ENCODE data around the gene ARHGEF1. TPM values are rescaled to one million over a fixed set of nuclear protein-coding genes. Genes with fewer than 3 reads are reported as not detected.

The ARHGEF1 gene
- total RNA-seq, 1 donor from 2014 or later, result 73.1 TPM

- Mint-ChIP-seq H3K36me3 (ENCODE audit: low read depth, unreplicated experiment) (no peaks in the 10 kb centered on the region), H3K4me3 (ENCODE audit: unreplicated experiment) (no peak overlapping the region), H3K27ac (ENCODE audit: unreplicated experiment) (no peak overlapping the region), H3K4me1 (ENCODE audit: low read depth, unreplicated experiment) (no peaks in the 10 kb centered on the region), H3K9me3 (ENCODE audit: unreplicated experiment) (no peaks in the 10 kb centered on the region), H3K27me3 (ENCODE audit: low read depth, unreplicated experiment) (peaks cover 46% of the 10 kb centered on the region)
- Histone ChIP-seq H3K4me3 (ENCODE audit: insufficient read depth, low read depth, low read length) (no peak overlapping the region), H3K79me2 (ENCODE audit: insufficient read depth, low read length) (no peaks in the 10 kb centered on the region), H2AFZ (ENCODE audit: low read depth, low read length) (no peak overlapping the region), H4K20me1 (ENCODE audit: insufficient read depth, low read length) (no peaks in the 10 kb centered on the region), H3K4me1 (ENCODE audit: insufficient read depth, low read length) (no peaks in the 10 kb centered on the region), H3K9ac (ENCODE audit: low read length) (no peak overlapping the region), H3K9me3 (ENCODE audit: insufficient read depth, low read depth, low read length) (no peaks in the 10 kb centered on the region), H3K4me2 (ENCODE audit: low read length) (no peak overlapping the region), H3K36me3 (ENCODE audit: insufficient read depth, low read length) (no peaks in the 10 kb centered on the region), H3K27me3 (ENCODE audit: insufficient read depth, low read length) (peaks cover 20% of the 10 kb centered on the region), H3K27ac (ENCODE audit: low read depth, low read length) (no peak overlapping the region)
- DNase-seq (ENCODE audit: low read depth) (no peak), FAIRE-seq (no peak)
- TF ChIP-seq EZH2 (IDR thresholded peaks at IDR 0.05; ENCODE audit: insufficient read depth, low read length) (no peak), CTCF (IDR thresholded peaks at IDR 0.05; ENCODE audit: insufficient read depth, low read depth, low read length) (no peak)
Observed at GRCh38 chr19:41848666-41849065, 34.3 kb upstream of the ARHGEF1 start.

- Histone ChIP-seq H3K4me1 (ENCODE audit: insufficient read depth, low read length) (no peaks in the 10 kb centered on the region), H3K9ac (ENCODE audit: low read length) (no peak overlapping the region), H3K4me3 (ENCODE audit: insufficient read depth, low read depth, low read length) (no peak overlapping the region), H3K79me2 (ENCODE audit: insufficient read depth, low read length) (no peaks in the 10 kb centered on the region), H3K27ac (ENCODE audit: low read depth, low read length) (no peak overlapping the region), H3K4me2 (ENCODE audit: low read length) (no peak overlapping the region), H3K27me3 (ENCODE audit: insufficient read depth, low read length) (peaks cover 24% of the 10 kb centered on the region), H2AFZ (ENCODE audit: low read depth, low read length) (no peak overlapping the region), H3K9me3 (ENCODE audit: insufficient read depth, low read depth, low read length) (no peaks in the 10 kb centered on the region), H3K36me3 (ENCODE audit: insufficient read depth, low read length) (no peaks in the 10 kb centered on the region), H4K20me1 (ENCODE audit: insufficient read depth, low read length) (no peaks in the 10 kb centered on the region)
- Mint-ChIP-seq H3K27ac (ENCODE audit: unreplicated experiment) (no peak overlapping the region), H3K27me3 (ENCODE audit: low read depth, unreplicated experiment) (peaks cover 42% of the 10 kb centered on the region), H3K9me3 (ENCODE audit: unreplicated experiment) (no peaks in the 10 kb centered on the region), H3K36me3 (ENCODE audit: low read depth, unreplicated experiment) (no peaks in the 10 kb centered on the region), H3K4me1 (ENCODE audit: low read depth, unreplicated experiment) (no peaks in the 10 kb centered on the region), H3K4me3 (ENCODE audit: unreplicated experiment) (no peak overlapping the region)
- TF ChIP-seq EZH2 (IDR thresholded peaks at IDR 0.05; ENCODE audit: insufficient read depth, low read length), result no peak
- TF ChIP-seq CTCF (IDR thresholded peaks at IDR 0.05; ENCODE audit: insufficient read depth, low read depth, low read length), result no peak
- no peak for FAIRE-seq
- DNase-seq (ENCODE audit: low read depth), result no peak
Observed at GRCh38 chr19:41849067-41849466, 33.9 kb upstream of the ARHGEF1 start.

GRCh38 chr19:41850381-41850780, 32.6 kb upstream of the ARHGEF1 start:
- no peak overlapping the region for H3K4me3 ChIP-seq (ENCODE audit: insufficient read depth, low read depth, low read length)
- H3K36me3 ChIP-seq (ENCODE audit: insufficient read depth, low read length), result no peaks in the 10 kb centered on the region
- Mint-ChIP-seq H3K27me3 (ENCODE audit: low read depth, unreplicated experiment) (peaks cover 45% of the 10 kb centered on the region), H3K4me3 (ENCODE audit: unreplicated experiment) (no peak overlapping the region), H3K36me3 (ENCODE audit: low read depth, unreplicated experiment) (no peaks in the 10 kb centered on the region), H3K27ac (ENCODE audit: unreplicated experiment) (no peak overlapping the region), H3K4me1 (ENCODE audit: low read depth, unreplicated experiment) (no peaks in the 10 kb centered on the region), H3K9me3 (ENCODE audit: unreplicated experiment) (no peaks in the 10 kb centered on the region)
- no peaks in the 10 kb centered on the region for H3K79me2 ChIP-seq (ENCODE audit: insufficient read depth, low read length)
- H3K27ac ChIP-seq (ENCODE audit: low read depth, low read length), result no peak overlapping the region
- TF ChIP-seq EZH2 (IDR thresholded peaks at IDR 0.05; ENCODE audit: insufficient read depth, low read length) (no peak), CTCF (IDR thresholded peaks at IDR 0.05; ENCODE audit: insufficient read depth, low read depth, low read length) (no peak)
- no peak overlapping the region for H3K4me2 ChIP-seq (ENCODE audit: low read length)
- peaks cover 34% of the 10 kb centered on the region for H3K27me3 ChIP-seq (ENCODE audit: insufficient read depth, low read length)
- no peak for DNase-seq (ENCODE audit: low read depth)
- no peak overlapping the region for H2AFZ ChIP-seq (ENCODE audit: low read depth, low read length)
- H3K9me3 ChIP-seq (ENCODE audit: insufficient read depth, low read depth, low read length), result no peaks in the 10 kb centered on the region
- no peak overlapping the region for H3K9ac ChIP-seq (ENCODE audit: low read length)
- FAIRE-seq, result no peak
- H3K4me1 ChIP-seq (ENCODE audit: insufficient read depth, low read length), result no peaks in the 10 kb centered on the region
- H4K20me1 ChIP-seq (ENCODE audit: insufficient read depth, low read length), result no peaks in the 10 kb centered on the region

Data from astrocyte (in vitro differentiated cells and primary cell).